GM18507 (cell line): ENCODE results near the gene TSPAN11.
"Not testable (repeated sequence)": the region's sequence is repeated elsewhere in the genome, so short reads cannot be mapped to it uniquely, and the experiment has no call there.

Source experiments
- DNase-seq: peaks from one replicate; pipeline ENCODE4 v3.0.0; 2011; ENCODE audit warnings: low read depth; ENCODE audit not compliant: insufficient read length; ENCODE audit errors: extremely low spot score
- FAIRE-seq: peaks from 2 replicates; lab custom pipeline; 2011; peaks lifted over from hg19 to GRCh38; lab: Jason Lieb, UNC

TSPAN11 gene

GRCh38 chr12:30926243-30927221 is at the start of gene TSPAN11:
TSS of gene TSPAN11 (plus strand) at chr12:30926748. CDS start at chr12:30953992, 27,244 bp downstream.
- FAIRE-seq (no peak), DNase-seq (no peak)

GRCh38 chr12:30877105-30877875 is 49.3 kb upstream of the TSPAN11 start:
- DNase-seq (no peak), FAIRE-seq (no peak)

GRCh38 chr12:30878024-30878423 is 48.5 kb upstream of the TSPAN11 start:
- no peak for DNase-seq
- FAIRE-seq, result no peak

- FAIRE-seq (no peak), DNase-seq (no peak)
These were observed 46.5 kb upstream of the TSPAN11 start for GRCh38 chr12:30880061-30880460.

GRCh38 chr12:30880813-30881212 is 45.7 kb upstream of the TSPAN11 start:
- no peak for FAIRE-seq
- DNase-seq, result no peak

GRCh38 chr12:30882706-30883105 is 43.8 kb upstream of the TSPAN11 start:
- DNase-seq (no peak), FAIRE-seq (no peak)

- FAIRE-seq (no peak), DNase-seq (no peak)
These were observed 41.7 kb upstream of the TSPAN11 start for GRCh38 chr12:30884799-30885198.

GRCh38 chr12:30885321-30885720 is 41.2 kb upstream of the TSPAN11 start:
- DNase-seq (no peak), FAIRE-seq (no peak)

- DNase-seq, result no peak
- FAIRE-seq, result no peak
These were observed 39.3 kb upstream of the TSPAN11 start for GRCh38 chr12:30887226-30887625.

- FAIRE-seq (no peak), DNase-seq (no peak)
These were observed 38.3 kb upstream of the TSPAN11 start for GRCh38 chr12:30888241-30888640.

GRCh38 chr12:30894531-30894930 is 32.0 kb upstream of the TSPAN11 start:
- FAIRE-seq, DNase-seq: not testable (repeated sequence)

GRCh38 chr12:30896461-30896860 is 30.1 kb upstream of the TSPAN11 start:
- FAIRE-seq (no peak), DNase-seq (no peak)

- FAIRE-seq (no peak), DNase-seq (no peak)
These were observed 27.7 kb upstream of the TSPAN11 start for GRCh38 chr12:30898846-30899245.

- no peak for DNase-seq
- FAIRE-seq, result no peak
These were observed 26.2 kb upstream of the TSPAN11 start for GRCh38 chr12:30900351-30900750.

GRCh38 chr12:30902001-30902400 is 24.5 kb upstream of the TSPAN11 start:
- no peak for FAIRE-seq
- no peak for DNase-seq

- DNase-seq (no peak), FAIRE-seq (no peak)
These were observed 24.0 kb upstream of the TSPAN11 start for GRCh38 chr12:30902596-30902995.

- no peak for FAIRE-seq
These were observed 21.0 kb upstream of the TSPAN11 start for GRCh38 chr12:30905463-30906009.

GRCh38 chr12:30908076-30908721 is 18.3 kb upstream of the TSPAN11 start:
- DNase-seq, result no peak
- FAIRE-seq, result no peak

More at GRCh38 chr12:30905463-30906009, 21.0 kb upstream of the TSPAN11 start:
- DNase-seq, result no peak

GRCh38 chr12:30908722-30909348 is 17.7 kb upstream of the TSPAN11 start:
- FAIRE-seq, result no peak
- DNase-seq, result no peak
